ENCODE data around the gene TPR.

GRCh38 chr1:186327331-186327730 lies 47.7 kb downstream of the TPR start:
- TF ChIP-seq POLR2AphosphoS5 (IDR thresholded peaks at IDR 0.05; ENCODE audit: low read depth, low read length): no peak
- TF ChIP-seq SIN3A (IDR thresholded peaks at IDR 0.05; ENCODE audit: borderline replicate concordance, insufficient read depth, low read length): no peak
- no peak for TF ChIP-seq REST (IDR thresholded peaks at IDR 0.05; ENCODE audit: insufficient read depth in 1 of 2, low read depth in 2 of 2, low read length in 2 of 2)
- TF ChIP-seq TAF1 (IDR thresholded peaks at IDR 0.05; ENCODE audit: borderline replicate concordance, insufficient read depth, low read length): no peak
- TF ChIP-seq FOXP2 (optimal IDR thresholded peaks at IDR 0.05; ENCODE audit: borderline replicate concordance, extremely low read depth, extremely low read length, insufficient read depth): no peak
